Thyroid gland (tissue), 4 donors: ENCODE results near the gene RGS8.

Experiments used
- POLR2A ChIP-seq, 2 donors: fragments of 450-650 bp; IDR thresholded peaks; one replicate each; pipeline ENCODE4 v1.6.1; 2017; ENCODE audit warnings: antibody characterized with exemption in 2 of 2, mild to moderate bottlenecking in 2 of 2, moderate library complexity in 1 of 2
- TF ChIP-seq, protein P1 (sequence below), 6 experiments: fragments of 200-600 bp in 3 of 6; fragments of 450-650 bp in 3 of 6; sonication (generic) in 3 of 6; IDR thresholded peaks; one replicate each; pipeline ENCODE4 v1.5.1; 2016 to 2019; ENCODE audit warnings: antibody characterized with exemption in 6 of 6, mild to moderate bottlenecking in 2 of 6, inconsistent platforms in 1 of 6, moderate library complexity in 1 of 6

DNA sequence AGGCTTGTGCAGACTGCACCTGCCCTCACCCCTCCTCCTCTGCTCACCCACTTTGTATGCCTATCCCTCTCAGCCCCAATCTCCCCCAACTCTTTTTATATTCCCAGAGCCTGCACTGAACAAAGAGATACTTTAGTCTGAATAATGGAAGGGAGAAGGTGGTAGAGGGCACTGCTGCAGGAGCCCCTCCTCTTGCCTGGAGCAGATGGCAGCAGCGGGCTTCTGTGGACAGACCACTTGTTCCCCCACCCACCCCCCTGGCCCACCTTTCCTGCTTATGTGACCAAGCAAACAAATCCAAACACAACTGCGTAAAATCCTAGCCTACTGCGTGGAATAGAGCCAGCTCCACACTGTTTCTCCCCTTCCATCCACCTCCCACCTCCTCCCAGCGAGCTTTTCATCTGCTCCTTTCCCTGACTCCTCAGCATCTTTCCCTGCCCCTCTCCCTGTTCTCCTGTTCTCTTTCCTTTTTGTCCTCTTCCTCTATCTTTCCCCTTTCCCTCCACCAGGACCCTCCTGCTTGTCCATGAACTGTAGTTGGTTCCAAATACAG is 27.5 kb downstream of the RGS8 start:
- TF ChIP-seq, protein P1, sequence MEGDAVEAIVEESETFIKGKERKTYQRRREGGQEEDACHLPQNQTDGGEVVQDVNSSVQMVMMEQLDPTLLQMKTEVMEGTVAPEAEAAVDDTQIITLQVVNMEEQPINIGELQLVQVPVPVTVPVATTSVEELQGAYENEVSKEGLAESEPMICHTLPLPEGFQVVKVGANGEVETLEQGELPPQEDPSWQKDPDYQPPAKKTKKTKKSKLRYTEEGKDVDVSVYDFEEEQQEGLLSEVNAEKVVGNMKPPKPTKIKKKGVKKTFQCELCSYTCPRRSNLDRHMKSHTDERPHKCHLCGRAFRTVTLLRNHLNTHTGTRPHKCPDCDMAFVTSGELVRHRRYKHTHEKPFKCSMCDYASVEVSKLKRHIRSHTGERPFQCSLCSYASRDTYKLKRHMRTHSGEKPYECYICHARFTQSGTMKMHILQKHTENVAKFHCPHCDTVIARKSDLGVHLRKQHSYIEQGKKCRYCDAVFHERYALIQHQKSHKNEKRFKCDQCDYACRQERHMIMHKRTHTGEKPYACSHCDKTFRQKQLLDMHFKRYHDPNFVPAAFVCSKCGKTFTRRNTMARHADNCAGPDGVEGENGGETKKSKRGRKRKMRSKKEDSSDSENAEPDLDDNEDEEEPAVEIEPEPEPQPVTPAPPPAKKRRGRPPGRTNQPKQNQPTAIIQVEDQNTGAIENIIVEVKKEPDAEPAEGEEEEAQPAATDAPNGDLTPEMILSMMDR (IDR thresholded peaks at IDR 0.05): no peak
- no peak for TF ChIP-seq POLR2A (IDR thresholded peaks at IDR 0.05)
